SK-N-MC (cell line): ENCODE results near the gene TAF4.

ENCODE experiments used
- DNase-seq: peaks from one replicate; pipeline ENCODE4 v3.0.0-alpha.2; 2011; ENCODE audit warnings: low read depth, low spot score
- H3K27ac ChIP-seq: fragments of 200-600 bp; sonication (generic); 2 replicates; pipeline ENCODE4 v1.5.1; 2016; ENCODE audit warnings: mixed run types
- H3K36me3 ChIP-seq: fragments of 200-600 bp; sonication (generic); 2 replicates; pipeline ENCODE4 v1.6.1; 2017; ENCODE audit warnings: antibody characterized with exemption, low read length, mixed read lengths; ENCODE audit not compliant: insufficient read depth
- H3K4me3 ChIP-seq: fragments of 200-600 bp; sonication (generic); 2 replicates; pipeline ENCODE4 v1.5.1; 2016
- H3K9ac ChIP-seq: fragments of 200-600 bp; sonication (generic); 2 replicates; pipeline ENCODE4 v1.8.0; 2017; ENCODE audit warnings: mixed run types, mixed read lengths; ENCODE audit not compliant: insufficient read length
- H3K9me3 ChIP-seq: fragments of 200-600 bp; sonication (generic); 2 replicates; pipeline ENCODE4 v1.6.1; 2017; ENCODE audit warnings: low read depth, mild to moderate bottlenecking, antibody characterized with exemption, low read length, moderate library complexity, mixed read lengths
- EZH2 ChIP-seq: fragments of 200-600 bp; sonication (generic); IDR thresholded peaks from one replicate; pipeline ENCODE4 v1.6.1; 2017; ENCODE audit warnings: antibody characterized with exemption
- FOXP2 ChIP-seq: optimal IDR thresholded peaks from 2 replicates; pipeline ENCODE3; 2011; ENCODE audit warnings: mild to moderate bottlenecking, moderate library complexity; ENCODE audit not compliant: insufficient read depth; ENCODE audit errors: extremely low read length, control extremely low read depth
- POLR2AphosphoS5 ChIP-seq: IDR thresholded peaks from 2 replicates; pipeline ENCODE4 v1.6.1; 2012; ENCODE audit warnings: mild to moderate bottlenecking, low read depth, low read length, borderline replicate concordance

TAF4 gene

DNA sequence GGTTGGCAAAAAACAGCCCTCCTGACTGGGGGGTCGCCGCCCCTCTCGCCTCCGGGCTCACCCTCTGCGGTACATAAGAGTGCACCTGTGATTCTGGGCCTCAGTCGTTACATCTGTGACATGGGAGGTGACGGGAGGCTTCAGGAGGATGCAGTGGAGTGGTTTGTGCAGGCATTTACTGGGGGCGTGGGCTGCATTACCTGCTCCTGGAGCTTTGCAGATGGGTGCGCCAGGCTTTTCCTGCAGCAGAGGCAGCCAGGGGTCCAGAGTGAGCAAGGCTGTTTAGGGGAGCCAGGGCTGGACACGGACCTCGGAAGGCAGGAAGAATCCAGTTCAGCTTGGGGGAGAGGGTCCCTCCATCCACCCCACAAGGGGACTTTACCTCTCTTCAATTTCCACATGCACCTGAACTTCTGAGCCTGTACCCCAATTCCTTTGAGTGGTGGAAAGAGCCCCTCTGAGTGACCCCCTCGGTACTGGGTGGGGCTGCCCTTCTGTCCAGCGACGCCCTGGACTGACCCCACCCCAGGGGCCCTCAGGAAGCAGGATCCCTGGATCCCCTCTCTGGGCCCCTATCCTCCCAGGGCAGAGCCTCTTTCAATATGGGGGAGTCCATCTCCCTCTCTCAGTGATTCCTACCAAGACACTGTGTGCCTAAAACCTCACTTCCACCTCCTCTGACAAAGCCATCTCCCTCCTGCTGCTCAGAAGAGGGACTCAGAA lies 134.0 kb downstream of the TAF4 start:
- Histone ChIP-seq H3K27ac (no peak overlapping the region), H3K9me3 (no peaks in the 10 kb centered on the region), H3K9ac (no peak overlapping the region), H3K36me3 (no peaks in the 10 kb centered on the region), H3K4me3 (no peak overlapping the region)
- TF ChIP-seq POLR2AphosphoS5 (no peak), EZH2 (no peak), FOXP2 (no peak)
- no peak for DNase-seq

DNA sequence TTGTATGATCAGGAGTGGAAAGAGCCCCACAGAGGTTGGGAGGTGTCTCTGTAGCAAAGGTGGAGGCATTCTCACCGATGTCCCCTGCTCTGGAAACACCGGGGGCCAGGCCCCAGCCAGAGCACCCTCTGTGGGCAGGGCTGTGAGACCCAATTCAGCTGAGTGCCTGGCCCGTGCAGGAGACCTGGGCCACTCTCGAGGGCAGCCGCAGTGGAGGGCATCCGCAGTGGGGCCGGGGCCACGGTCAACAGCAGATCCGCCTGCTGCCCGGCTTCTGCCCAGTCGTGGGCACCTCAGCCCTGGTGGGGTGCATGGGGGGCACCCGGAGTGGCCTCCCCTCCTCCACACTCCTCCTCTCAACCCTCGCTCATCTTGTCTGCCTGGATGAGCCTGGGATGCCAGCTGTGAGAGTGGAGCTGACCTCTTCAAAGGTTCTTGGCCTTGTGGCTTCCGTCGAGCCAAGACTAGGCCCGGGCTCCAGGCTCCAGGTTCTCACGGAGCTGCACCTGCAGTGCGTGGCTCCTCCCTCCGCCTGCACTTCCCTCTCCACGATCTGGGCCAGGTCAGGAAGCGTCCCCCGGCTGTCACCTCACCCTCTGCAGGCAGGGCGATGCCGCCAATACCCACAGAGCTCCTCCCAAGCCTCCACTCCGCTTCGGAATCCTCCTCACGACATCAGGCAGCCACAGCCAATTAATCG lies 134.8 kb downstream of the TAF4 start:
- Histone ChIP-seq H3K9me3 (no peaks in the 10 kb centered on the region), H3K27ac (no peak overlapping the region), H3K9ac (no peak overlapping the region), H3K36me3 (no peaks in the 10 kb centered on the region), H3K4me3 (no peak overlapping the region)
- no peak for DNase-seq
- TF ChIP-seq POLR2AphosphoS5 (no peak), FOXP2 (no peak), EZH2 (no peak)

DNA sequence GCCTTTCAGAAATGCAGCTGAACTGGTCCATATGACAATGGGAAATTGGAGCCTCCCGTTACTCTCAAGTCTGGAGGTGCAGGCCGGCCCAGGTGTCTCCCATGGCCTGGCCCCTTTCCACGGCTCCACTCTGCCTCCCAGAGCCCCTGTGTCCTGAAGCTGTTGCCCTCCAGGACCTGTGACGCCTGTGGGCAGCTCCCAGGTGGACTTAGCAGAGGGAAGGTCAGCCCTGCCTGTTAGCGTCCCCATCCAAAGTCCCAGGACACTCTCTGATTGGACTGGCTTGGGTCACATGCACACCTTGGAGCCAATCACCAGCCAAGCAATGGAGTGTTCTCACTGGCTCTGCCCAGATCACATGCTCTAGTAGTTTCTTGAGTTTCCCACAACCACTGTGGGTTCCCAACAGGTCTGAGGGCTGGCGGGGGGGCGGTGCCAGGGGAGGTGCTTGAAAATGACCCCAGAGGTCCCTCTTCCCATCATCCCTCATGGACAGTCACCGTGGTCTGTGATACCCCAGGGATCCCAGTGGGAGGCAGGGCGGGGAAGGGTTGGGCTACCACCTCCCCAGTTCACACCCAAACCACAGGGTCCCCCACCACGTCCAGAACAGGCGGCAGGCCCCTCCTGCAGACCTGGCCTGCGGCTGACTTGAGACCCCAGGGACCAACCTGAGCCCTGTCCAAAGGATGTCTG lies 135.6 kb downstream of the TAF4 start:
- no peak for TF ChIP-seq FOXP2
- no peak for TF ChIP-seq POLR2AphosphoS5
- no peak for TF ChIP-seq EZH2
- H3K9me3 ChIP-seq: no peaks in the 10 kb centered on the region
- H3K27ac ChIP-seq: no peak overlapping the region
- H3K36me3 ChIP-seq: no peaks in the 10 kb centered on the region
- no peak overlapping the region for H3K4me3 ChIP-seq
- DNase-seq: no peak
- H3K9ac ChIP-seq: no peak overlapping the region

DNA sequence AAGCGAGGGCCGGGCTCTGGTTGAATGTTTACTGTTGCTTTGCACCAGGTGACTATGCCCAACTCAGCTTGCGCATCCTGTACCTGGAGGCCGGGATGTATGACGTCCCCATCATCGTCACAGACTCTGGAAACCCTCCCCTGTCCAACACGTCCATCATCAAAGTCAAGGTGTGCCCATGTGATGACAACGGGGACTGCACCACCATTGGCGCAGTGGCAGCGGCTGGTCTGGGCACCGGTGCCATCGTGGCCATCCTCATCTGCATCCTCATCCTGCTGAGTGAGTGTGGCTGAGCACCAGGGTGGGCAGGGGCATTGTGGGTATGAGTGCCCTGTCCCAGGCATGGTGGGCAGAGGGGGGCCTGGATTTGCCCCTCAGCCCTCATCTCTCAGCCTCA lies 136.1 kb downstream of the TAF4 start:
- no peak overlapping the region for H3K4me3 ChIP-seq
- DNase-seq: no peak
- no peak overlapping the region for H3K9ac ChIP-seq
- TF ChIP-seq FOXP2 (no peak), EZH2 (no peak), POLR2AphosphoS5 (no peak)
- H3K36me3 ChIP-seq: no peaks in the 10 kb centered on the region
- H3K9me3 ChIP-seq: no peaks in the 10 kb centered on the region
- no peak overlapping the region for H3K27ac ChIP-seq

DNA sequence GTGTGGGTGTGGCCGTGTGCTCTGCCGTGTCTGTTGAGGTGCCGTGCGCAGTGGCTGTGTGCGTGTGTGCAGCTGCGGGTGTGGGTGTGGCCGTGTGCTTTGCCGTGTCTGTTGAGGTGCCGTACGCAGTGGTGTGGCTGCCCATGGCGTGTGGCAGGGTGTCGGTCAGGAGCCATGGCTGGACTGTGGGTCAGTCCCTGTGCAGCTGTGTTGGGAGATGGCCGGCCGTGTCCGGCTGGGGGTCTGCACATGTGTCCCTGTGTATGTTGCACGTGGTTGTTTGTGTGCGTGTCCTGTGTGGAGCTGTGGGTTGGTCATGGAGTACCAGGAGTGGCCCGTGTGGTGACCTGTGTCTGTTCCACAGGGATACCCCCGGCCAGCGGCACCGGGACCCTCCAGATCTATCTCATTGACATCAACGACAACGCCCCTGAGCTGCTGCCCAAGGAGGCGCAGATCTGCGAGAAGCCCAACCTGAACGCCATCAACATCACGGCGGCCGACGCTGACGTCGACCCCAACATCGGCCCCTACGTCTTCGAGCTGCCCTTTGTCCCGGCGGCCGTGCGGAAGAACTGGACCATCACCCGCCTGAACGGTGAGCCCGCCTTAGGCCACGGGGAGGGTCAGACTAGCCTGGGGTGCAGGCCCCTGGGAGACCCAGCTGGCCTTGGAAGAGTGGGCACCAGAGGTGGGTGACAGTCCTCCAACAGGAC lies 137.7 kb downstream of the TAF4 start:
- no peak for DNase-seq
- H3K27ac ChIP-seq: no peak overlapping the region
- H3K4me3 ChIP-seq: no peak overlapping the region
- no peak overlapping the region for H3K9ac ChIP-seq
- H3K36me3 ChIP-seq: no peaks in the 10 kb centered on the region
- H3K9me3 ChIP-seq: no peaks in the 10 kb centered on the region
- no peak for TF ChIP-seq POLR2AphosphoS5
- no peak for TF ChIP-seq EZH2
- TF ChIP-seq FOXP2: no peak

DNA sequence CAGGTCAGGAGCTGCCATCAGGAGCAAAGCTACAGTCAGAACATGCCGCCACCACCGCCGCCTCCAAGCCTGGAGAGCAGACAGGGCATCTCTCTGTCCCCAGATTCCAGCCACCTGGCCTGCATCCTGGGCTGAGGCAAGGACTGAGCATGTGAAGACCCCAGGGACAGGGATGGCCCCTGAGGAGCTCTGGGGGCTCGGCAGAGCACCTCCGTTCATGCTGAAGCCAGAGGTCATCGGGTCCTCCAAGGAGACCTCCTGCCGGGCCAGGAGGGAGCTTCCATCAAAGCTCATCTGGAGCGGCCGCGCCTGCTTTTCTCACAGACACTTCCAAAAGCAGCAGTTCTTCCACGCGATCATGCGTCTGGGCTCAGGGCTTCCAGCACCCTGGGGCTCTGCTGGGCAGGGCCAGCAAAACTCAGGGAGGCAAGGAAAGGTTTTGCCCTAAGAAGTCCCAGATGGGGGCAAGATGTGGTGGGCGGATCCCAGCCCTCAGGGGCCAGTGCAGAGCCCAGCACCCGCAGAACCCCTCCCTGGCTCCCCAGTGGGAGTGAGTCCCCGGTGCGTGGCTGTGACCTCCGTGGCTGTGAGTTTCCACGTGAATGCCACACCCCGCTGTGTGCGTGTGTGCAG lies 138.4 kb downstream of the TAF4 start:
- no peaks in the 10 kb centered on the region for H3K9me3 ChIP-seq
- no peak for TF ChIP-seq EZH2
- no peak for TF ChIP-seq FOXP2
- TF ChIP-seq POLR2AphosphoS5: no peak
- H3K9ac ChIP-seq: no peak overlapping the region
- no peak for DNase-seq
- no peaks in the 10 kb centered on the region for H3K36me3 ChIP-seq
- no peak overlapping the region for H3K27ac ChIP-seq
- no peak overlapping the region for H3K4me3 ChIP-seq

DNA sequence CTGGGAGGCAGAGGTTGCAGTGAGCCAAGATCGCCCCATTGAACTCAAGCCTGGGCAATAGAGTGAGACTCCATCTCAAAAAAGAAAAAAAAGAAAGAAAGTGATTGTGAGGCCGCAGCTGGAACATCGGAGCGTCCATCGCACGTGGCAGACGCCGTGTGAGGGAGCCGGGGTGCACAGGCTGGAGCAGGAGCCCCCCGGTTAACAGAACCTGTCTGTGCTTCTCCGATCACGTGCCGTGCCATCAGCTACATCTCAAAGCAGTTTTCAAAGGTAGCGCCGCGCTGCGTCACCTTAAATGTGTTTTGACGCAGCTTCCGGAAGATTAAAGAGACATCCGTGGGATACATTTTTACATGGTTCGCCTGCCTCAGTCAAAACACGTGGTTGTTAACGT lies 138.9 kb downstream of the TAF4 start:
- no peak overlapping the region for H3K9ac ChIP-seq
- H3K4me3 ChIP-seq: no peak overlapping the region
- TF ChIP-seq FOXP2: no peak
- no peak for TF ChIP-seq EZH2
- no peak for TF ChIP-seq POLR2AphosphoS5
- no peaks in the 10 kb centered on the region for H3K36me3 ChIP-seq
- H3K9me3 ChIP-seq: no peaks in the 10 kb centered on the region
- no peak overlapping the region for H3K27ac ChIP-seq
- no peak for DNase-seq

DNA sequence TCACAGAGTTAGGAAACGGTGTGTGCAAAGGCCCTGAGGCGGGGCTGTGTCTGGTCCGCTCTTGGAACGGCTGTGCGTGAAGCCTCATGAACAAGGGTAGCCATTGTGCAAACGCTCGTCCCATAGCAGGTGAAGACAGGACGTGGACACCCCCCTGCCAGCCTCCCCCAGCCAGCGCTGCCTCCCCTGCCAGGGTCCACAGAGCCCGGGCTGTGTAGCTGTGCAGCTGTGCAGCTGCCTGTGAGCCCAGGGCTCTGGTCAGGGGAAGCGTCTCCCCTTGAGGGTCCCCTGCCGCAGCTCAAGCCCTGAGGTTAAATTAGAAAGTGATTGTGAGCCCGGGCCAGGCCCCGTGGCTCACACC lies 139.4 kb downstream of the TAF4 start:
- DNase-seq: no peak
- TF ChIP-seq POLR2AphosphoS5 (no peak), FOXP2 (no peak), EZH2 (no peak)
- H3K9ac ChIP-seq: no peak overlapping the region
- H3K9me3 ChIP-seq: no peaks in the 10 kb centered on the region
- H3K4me3 ChIP-seq: no peak overlapping the region
- H3K36me3 ChIP-seq: no peaks in the 10 kb centered on the region
- no peak overlapping the region for H3K27ac ChIP-seq
